Esophagus muscularis mucosa (tissue), 4 donors: ENCODE measurements around the gene UNKL. TPM values are rescaled to one million over a fixed set of nuclear protein-coding genes. Genes with fewer than 3 reads are reported as not detected.

Source experiments
- DNase-seq: peaks from one replicate; pipeline ENCODE4 v3.0.0-alpha.2; 2017; ENCODE audit errors: extremely low spot score
- H3K27ac ChIP-seq, 4 donors: fragments of 200-600 bp; sonication (generic); replicated peaks in 1 of 4; 1 replicate in 3 of 4; 2 replicates in 1 of 4; pipeline ENCODE4 v1.5.1; 2016 to 2019; ENCODE audit warnings: mild to moderate bottlenecking in 1 of 4
- H3K27me3 ChIP-seq, 4 donors: fragments of 200-600 bp; sonication (generic); one replicate each; pipeline versions ENCODE4 v1.5.1 to v1.6.0; 2016 to 2019
- H3K36me3 ChIP-seq, 4 donors: fragments of 200-600 bp; sonication (generic); one replicate each; pipeline ENCODE4 v1.5.1; 2016 to 2019
- H3K4me1 ChIP-seq, 4 donors: fragments of 200-600 bp; sonication (generic); one replicate each; pipeline ENCODE4 v1.5.1; 2016 to 2019
- H3K4me3 ChIP-seq, 4 donors: fragments of 200-600 bp; sonication (generic); 1 replicate in 2 of 4; 2 replicates in 2 of 4; pipeline ENCODE4 v1.5.1; 2016 to 2019; ENCODE audit warnings: mild to moderate bottlenecking in 4 of 4, moderate library complexity in 1 of 4
- H3K9me3 ChIP-seq, 4 donors: fragments of 200-600 bp; sonication (generic); 1 replicate in 3 of 4; 2 replicates in 1 of 4; pipeline ENCODE4 v1.5.1; 2016 to 2019
- CTCF ChIP-seq, 3 experiments: fragments of 200-600 bp in 2 of 3; fragments of 450-650 bp in 1 of 3; sonication (generic) in 2 of 3; IDR thresholded peaks; one replicate each; pipeline ENCODE4 v1.5.1; 2017 to 2019; ENCODE audit warnings: antibody characterized with exemption in 3 of 3, mild to moderate bottlenecking in 2 of 3, moderate library complexity in 1 of 3
- EP300 ChIP-seq: sonication (generic); formaldehyde crosslinking; IDR thresholded peaks from one replicate; pipeline ENCODE4 v1.6.1; 2017; ENCODE audit warnings: antibody characterized with exemption
- POLR2A ChIP-seq: fragments of 450-650 bp; IDR thresholded peaks from one replicate; pipeline ENCODE4 v1.6.1; 2017; ENCODE audit warnings: antibody characterized with exemption, moderate library complexity, mild to moderate bottlenecking, low read depth
- POLR2AphosphoS5 ChIP-seq, 2 donors: sonication (generic); formaldehyde crosslinking; IDR thresholded peaks; one replicate each; pipeline ENCODE4 v1.6.1; 2017; ENCODE audit warnings: antibody characterized with exemption in 2 of 2
- WGBS: methylation state at CpG from one replicate; pipeline ENCODE4 v1.1.5; 2018; 5-methylcytosine and 5-hydroxymethylcytosine counted together
- intact Hi-C: fragments of 100-400 bp; cut with DNase I; formaldehyde crosslinking; loops from one replicate; pipeline ENCODE4 v1.15.1; 2023
- total RNA-seq, 4 donors: library from RNA; depleted of rRNA; stranded (reverse); fragments of >200 nt; gene quantifications; one replicate each; pipeline versions ENCODE4 v1.1.0 to v1.2.1, GENCODE V29; 2016

The UNKL gene
- total RNA-seq, 4 donors from 2014 or later, result 9.3 to 23.7 (median 16.5) TPM

- H3K27me3 ChIP-seq, result no peaks in the 10 kb centered on the region
- H3K4me1 ChIP-seq, result no peaks in the 10 kb centered on the region
- 90% methylated on average over 17 of the region's 17 CpGs for WGBS
- no peak for DNase-seq
- intact Hi-C loops, result no loop called here
- H3K27ac ChIP-seq, result no peak overlapping the region
- no peak for TF ChIP-seq POLR2AphosphoS5 (IDR thresholded peaks at IDR 0.05)
- TF ChIP-seq POLR2A, result no peak
- TF ChIP-seq EP300, result no peak
- TF ChIP-seq CTCF (IDR thresholded peaks at IDR 0.05), result no peak
- H3K36me3 ChIP-seq, result peaks cover 53 to 98% (median 91%) of the 10 kb centered on the region in 4 donors
- no peaks in the 10 kb centered on the region for H3K9me3 ChIP-seq
- no peak overlapping the region for H3K4me3 ChIP-seq
Observed at GRCh38 chr16:1392826-1393225, 21.7 kb downstream of the UNKL start.

- Histone ChIP-seq H3K27ac (no peak overlapping the region), H3K27me3 (no peaks in the 10 kb centered on the region), H3K4me1 (no peaks in the 10 kb centered on the region), H3K4me3 (no peak overlapping the region), H3K36me3 (peaks cover 43 to 99% (median 81%) of the 10 kb centered on the region in 4 donors), H3K9me3 (no peaks in the 10 kb centered on the region)
- intact Hi-C loops, result no loop called here
- TF ChIP-seq POLR2A (no peak), CTCF (IDR thresholded peaks at IDR 0.05) (no peak), EP300 (no peak), POLR2AphosphoS5 (IDR thresholded peaks at IDR 0.05) (no peak)
- no peak for DNase-seq
- WGBS, result 85% methylated on average over 28 of the region's 28 CpGs
Observed at GRCh38 chr16:1390239-1390779, 24.2 kb downstream of the UNKL start.

GRCh38 chr16:1389762-1390161, 24.7 kb downstream of the UNKL start:
- Histone ChIP-seq H3K4me1 (no peaks in the 10 kb centered on the region), H3K36me3 (peaks cover 46 to 100% (median 82%) of the 10 kb centered on the region in 4 donors), H3K27me3 (no peaks in the 10 kb centered on the region), H3K27ac (no peak overlapping the region), H3K4me3 (no peak overlapping the region), H3K9me3 (no peaks in the 10 kb centered on the region)
- DNase-seq, result no peak
- WGBS, result 87% methylated on average over 7 of the region's 7 CpGs
- no peak for TF ChIP-seq POLR2A
- TF ChIP-seq EP300, result no peak
- no peak for TF ChIP-seq POLR2AphosphoS5 (IDR thresholded peaks at IDR 0.05)
- no peak for TF ChIP-seq CTCF (IDR thresholded peaks at IDR 0.05)
- intact Hi-C loops, result no loop called here

- H3K4me1 ChIP-seq, result no peaks in the 10 kb centered on the region
- intact Hi-C loops, result no loop called here
- H3K27me3 ChIP-seq, result no peaks in the 10 kb centered on the region
- H3K27ac ChIP-seq, result no peak overlapping the region
- peaks cover 34 to 99% (median 80%) of the 10 kb centered on the region in 4 donors for H3K36me3 ChIP-seq
- no peak for DNase-seq
- no peak overlapping the region for H3K4me3 ChIP-seq
- no peak for TF ChIP-seq CTCF (IDR thresholded peaks at IDR 0.05)
- TF ChIP-seq POLR2A, result no peak
- no peak for TF ChIP-seq POLR2AphosphoS5 (IDR thresholded peaks at IDR 0.05)
- no peak for TF ChIP-seq EP300
- 92% methylated on average over 12 of the region's 16 CpGs for WGBS
- no peaks in the 10 kb centered on the region for H3K9me3 ChIP-seq
Observed at GRCh38 chr16:1387331-1387730, 27.2 kb downstream of the UNKL start.

- no peaks in the 10 kb centered on the region for H3K9me3 ChIP-seq
- no peaks in the 10 kb centered on the region for H3K27me3 ChIP-seq
- H3K4me1 ChIP-seq, result peaks cover 0 to 1% (median under 1%) of the 10 kb centered on the region in 4 donors
- DNase-seq, result no peak
- TF ChIP-seq CTCF (IDR thresholded peaks at IDR 0.05), result no peak
- no peak for TF ChIP-seq POLR2AphosphoS5 (IDR thresholded peaks at IDR 0.05)
- TF ChIP-seq EP300, result no peak
- no peak for TF ChIP-seq POLR2A
- WGBS, result 93% methylated on average over 26 of the region's 39 CpGs
- H3K27ac ChIP-seq, result no peak overlapping the region
- intact Hi-C loops, result no loop called here
- no peak overlapping the region for H3K4me3 ChIP-seq
- peaks cover 33 to 94% (median 79%) of the 10 kb centered on the region in 4 donors for H3K36me3 ChIP-seq
Observed at GRCh38 chr16:1385232-1385631, 29.3 kb downstream of the UNKL start.
